Activated effector memory CD4-positive, alpha-beta T cell treated with Interleukin-2 at 50 U/mL for 16 hours (primary cell): Measurements from ENCODE around the gene RNASET2.

Source experiments
- DNase-seq: peaks from one replicate; pipeline ENCODE4 v3.0.0-alpha.2; 2020

Gene RNASET2

DNA sequence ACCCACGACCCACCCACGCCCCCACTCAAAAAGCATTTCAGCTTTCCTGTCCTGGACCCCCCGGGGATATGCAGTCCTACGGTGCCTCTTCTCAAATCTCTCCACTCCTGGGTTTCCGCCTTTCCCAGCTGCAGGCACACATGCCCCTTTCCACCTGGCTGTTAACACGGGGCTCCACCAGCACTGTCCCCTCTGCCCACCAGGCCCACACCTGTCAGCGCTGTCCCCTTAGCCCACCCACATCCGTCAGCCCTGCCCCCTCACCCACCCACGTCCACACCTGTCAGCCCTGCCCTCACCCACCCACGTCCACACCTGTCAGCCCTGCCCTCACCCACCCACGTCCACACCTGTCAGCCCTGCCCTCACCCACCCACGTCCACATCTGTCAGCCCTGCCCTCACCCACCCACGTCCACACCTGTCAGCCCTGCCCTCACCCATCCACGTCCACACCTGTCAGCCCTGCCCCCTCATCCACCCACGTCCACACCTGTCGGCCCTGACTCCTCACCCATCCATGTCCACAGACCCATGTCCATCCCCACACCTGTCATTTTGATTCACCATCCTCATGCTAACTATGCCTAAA is 11.6 kb downstream of the RNASET2 start:
- DNase-seq, result no peak

DNA sequence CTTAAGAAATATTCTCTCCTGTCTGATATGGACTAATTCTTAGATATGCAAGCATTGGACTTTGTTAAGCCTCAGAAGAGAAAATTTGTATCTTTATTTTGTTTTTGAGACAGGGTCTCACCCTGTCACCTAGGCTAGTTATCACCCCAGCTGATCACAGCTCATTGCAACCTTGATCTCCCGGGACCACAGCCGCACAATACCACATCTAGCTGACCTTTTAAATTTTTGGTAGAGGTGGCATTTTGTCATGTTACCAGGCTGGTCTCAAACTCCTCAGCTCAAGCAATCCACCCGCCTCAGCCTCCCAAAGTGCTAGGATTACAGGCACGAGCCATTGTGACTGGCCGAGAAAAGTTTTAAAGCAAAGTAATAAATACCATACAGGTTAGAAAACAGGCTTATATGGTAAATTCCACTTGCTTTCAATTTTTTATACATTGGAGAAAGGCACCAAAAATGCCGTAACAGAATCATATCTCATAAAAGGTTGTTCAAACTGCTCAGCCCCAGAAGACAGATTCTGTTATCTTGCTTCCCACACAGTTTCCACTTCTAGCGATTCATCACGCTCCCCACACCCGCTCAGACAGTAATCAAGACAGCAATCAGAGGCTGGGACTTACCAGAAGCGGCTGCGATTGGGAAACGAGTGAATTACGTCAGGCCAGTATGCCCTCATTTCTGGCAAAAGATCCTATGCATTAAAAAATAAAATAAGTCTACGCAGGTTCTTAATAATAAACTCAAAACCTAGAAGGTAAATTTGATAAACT is 13.8 kb downstream of the RNASET2 start:
- DNase-seq, result peak; percentile 19

GRCh38 chr6:166940643-166941068 is 15.7 kb downstream of the RNASET2 start:
- no peak for DNase-seq

- no peak for DNase-seq
These were observed 16.5 kb downstream of the RNASET2 start for GRCh38 chr6:166939894-166940293.

GRCh38 chr6:166939345-166939744 is 17.0 kb downstream of the RNASET2 start:
- DNase-seq, result no peak

DNA sequence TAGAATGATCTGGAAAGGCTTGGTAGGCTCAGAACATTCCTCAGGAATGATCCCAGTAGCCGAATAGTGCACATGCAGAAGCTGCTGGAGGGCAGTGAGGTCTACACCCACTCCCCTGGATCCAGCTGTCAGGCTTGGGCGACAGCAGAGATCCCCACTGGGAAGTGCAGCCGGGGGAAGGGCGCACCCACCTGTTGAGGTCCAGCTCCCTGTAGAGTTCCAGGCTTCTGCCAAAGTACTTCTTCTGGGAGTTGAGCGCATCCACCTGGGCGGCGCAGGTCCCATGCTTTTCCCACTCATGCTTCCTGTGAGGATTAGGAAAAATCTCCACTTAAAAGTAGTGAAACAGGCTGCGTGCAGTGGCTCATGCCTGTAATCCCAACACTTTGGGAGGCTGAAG is 17.6 kb downstream of the RNASET2 start:
- no peak for DNase-seq

- no peak for DNase-seq
These were observed 18.2 kb downstream of the RNASET2 start for GRCh38 chr6:166938150-166938549.

DNA sequence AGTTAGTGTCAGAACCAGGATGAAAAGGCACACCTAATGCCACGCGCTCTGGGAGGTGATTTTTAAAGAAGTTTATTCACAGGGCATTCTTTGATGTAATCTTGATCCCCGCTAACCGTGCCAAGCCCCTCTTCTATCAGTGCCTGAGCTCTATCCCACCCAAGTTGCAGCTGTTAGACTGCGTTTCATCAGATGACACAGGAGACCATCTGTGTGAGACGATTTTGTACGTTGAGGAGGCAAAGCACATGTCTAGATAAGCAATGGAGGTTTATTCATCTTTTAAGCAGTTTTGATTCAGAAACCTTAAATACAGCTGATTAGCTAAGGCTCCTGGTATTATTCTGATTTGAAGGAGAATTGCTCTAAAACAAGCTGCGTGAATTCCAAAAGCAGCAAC is 18.6 kb downstream of the RNASET2 start:
- DNase-seq, result no peak

DNA sequence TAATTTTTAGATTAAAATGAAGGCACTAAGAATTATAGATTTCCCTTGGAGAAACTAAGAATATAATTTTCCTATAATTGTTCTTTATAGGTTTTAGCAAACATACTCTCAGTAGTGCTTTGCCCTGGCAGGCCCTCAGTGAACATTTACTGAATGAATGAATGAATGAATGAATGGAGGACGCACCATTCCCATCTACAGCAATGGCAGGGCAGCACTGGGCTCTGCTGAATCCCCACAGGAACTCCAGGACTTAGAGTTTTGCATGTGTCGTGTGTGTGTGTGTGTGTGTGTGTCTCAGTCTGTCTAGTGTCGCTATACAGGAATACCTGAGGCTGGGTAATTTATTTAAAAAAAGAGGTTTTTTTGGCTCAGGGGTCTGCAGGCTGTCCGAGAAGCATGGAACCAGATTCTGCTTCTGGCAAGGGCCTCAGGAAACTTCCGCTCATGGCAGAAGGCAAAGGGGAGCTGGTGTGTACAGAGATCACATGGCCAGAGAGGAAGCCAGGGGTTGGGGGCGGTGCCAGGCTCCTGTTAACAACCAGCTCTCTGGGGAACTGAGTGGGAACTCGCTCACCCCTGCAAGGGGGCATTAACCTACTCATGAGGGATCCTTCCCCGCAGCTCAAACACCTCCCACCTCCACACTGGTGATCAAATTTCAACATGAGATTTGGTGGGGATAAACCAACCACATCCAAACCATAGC is 20.1 kb downstream of the RNASET2 start:
- no peak for DNase-seq

- no peak for DNase-seq
These were observed 21.0 kb downstream of the RNASET2 start for GRCh38 chr6:166935353-166935752.

DNA sequence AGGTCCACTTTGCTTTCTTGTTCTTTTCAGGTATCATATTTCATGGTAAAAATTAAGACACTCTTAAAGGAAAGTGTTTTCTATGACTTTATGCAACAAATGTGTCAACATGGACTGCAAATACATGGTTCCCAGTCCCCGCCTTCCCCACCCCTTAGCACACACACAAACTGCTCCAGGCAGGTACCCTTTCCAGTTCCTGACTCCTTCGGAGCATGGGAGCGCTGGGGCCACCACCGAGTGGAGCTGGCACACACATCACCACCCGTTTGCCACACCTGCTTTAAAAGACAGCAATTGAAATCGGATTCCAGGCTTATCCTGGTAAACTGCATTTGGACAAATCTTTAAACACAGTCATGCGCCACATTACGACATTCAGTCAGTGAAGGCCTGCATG is 22.2 kb downstream of the RNASET2 start:
- DNase-seq, result no peak

DNA sequence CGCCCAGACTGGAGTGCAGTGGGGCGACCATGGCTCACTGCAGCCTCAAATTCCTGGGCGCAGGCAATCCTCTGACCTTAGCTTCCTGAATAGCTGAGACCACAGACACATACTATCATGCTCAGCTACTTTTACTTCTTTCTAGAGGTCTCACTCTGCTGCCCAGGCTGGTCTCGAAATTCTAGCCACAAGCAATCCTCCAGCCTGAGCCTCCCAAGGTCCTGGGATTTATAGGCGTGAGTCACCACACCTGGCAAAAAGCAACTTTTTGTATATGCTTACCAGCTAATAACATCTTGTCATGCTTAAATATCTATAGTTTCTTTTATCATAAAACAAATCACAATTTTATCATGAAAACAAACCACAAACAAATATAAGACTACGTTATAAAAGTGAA is 23.0 kb downstream of the RNASET2 start:
- DNase-seq, result no peak

DNA sequence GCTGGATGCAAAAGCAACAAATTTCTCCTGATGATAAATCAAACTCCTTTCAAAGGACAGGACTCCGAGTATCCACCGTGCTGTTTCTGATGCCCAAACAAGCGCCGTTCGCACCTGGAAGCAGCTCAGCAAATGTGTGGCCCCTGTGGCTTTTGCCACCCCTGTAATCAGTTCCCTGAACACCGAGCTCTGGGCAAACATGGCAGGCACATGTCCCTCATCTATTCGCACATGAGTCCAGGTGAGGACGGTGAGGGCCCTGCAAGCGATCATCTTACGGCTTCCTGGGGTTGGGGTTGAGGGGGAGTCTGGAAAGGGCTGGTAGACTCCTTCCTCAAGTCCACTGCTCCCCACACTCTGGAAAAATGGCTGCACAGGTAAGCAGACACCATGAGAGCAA is 23.7 kb downstream of the RNASET2 start:
- DNase-seq, result no peak

DNA sequence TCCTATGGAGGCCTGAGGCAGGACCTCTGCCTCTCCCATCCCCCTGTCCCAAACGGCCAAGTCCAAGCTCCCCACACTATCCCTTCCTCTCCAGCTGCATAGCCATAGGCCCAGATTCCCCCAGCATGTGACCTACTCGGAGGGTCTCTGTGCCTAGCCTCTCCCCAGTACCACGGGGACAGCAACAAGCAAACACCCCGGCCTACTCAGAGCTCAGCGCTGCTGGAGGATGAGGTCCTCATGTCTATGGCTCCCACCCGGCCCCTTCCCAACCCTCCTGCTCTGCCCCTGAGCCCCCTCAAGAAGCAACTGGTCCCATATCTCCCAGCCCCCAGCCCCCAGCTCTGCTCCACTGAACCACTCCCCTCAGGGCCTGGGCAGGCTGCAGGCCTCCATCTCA is 24.2 kb downstream of the RNASET2 start:
- DNase-seq, result no peak

GRCh38 chr6:166931426-166931970 is 24.9 kb downstream of the RNASET2 start:
- DNase-seq, result no peak

GRCh38 chr6:166930354-166930891 is 25.9 kb downstream of the RNASET2 start:
- no peak for DNase-seq

DNA sequence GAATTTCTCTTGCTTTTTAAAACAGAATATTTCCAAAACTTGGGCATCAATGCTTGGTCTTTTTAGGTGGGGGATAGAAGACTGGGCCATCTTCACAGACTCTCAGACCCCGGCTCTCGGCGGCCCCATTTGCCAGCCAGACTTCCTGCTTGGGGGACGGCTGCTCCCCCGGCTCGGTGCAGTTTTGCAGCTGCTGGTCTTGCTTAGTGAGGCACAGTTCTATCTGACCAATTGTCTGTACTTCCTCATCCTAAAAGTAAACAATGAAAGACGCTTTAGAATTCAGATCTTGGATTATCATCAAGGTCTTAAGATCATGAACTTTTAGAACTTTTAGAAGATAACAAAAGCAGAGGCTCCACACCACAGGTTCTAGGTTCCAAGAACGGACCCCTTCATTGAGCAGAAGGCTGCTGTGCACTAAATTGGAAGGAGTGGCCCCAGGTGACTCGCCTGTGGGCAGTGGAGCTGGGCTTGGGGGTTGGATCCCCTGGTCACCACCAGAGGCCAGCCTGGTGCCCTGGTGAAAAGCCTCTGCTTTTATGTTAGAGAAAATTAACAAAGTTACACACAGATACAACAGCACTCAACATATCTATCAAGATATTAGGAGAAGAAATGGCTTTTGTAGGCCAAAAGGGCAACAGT is 26.7 kb downstream of the RNASET2 start:
- no peak for DNase-seq

GRCh38 chr6:166928644-166929541 is 27.5 kb downstream of the RNASET2 start:
- no peak for DNase-seq

- no peak for DNase-seq
These were observed 28.3 kb downstream of the RNASET2 start for GRCh38 chr6:166927935-166928643.

DNA sequence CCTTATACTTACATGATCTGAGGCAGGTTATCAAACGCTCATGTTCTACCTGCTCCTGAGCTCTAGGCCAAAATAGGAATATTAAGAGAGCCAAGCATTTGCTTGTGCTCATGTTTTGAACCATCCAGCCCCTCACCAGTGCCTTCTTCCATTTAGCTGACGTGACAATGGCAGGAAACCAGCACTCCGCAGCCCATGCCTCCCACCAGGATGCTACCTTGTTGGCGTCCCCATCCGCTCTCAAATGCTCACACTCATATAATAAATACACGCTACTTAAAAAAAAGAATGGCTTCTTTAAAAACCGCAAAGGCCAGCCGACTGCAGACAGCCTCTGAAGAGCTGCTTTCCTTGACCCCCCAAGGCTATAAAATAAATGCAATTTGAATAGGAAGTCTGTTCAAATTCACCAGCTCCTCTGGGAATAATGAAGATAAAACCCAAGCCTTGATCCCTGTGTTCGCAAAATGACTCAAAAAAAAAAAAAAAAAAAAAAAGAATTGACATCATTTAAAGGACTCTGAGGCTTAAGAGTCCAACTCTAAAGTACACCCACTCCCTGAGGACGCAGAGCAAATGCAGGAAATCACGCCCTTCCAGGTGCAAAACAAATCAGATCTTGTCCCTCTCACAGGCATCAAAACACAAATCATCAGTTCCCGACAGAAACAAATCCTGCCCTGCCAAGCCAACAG is 29.0 kb downstream of the RNASET2 start:
- no peak for DNase-seq

- DNase-seq, result no peak
These were observed 29.6 kb downstream of the RNASET2 start for GRCh38 chr6:166926748-166927147.
